OCI-LY1 (cell line): ENCODE results near the gene HNRNPLL.

Experiments used
- CTCF ChIP-seq: fragments of 200-600 bp; sonication (generic), shearing (Covaris generic); IDR thresholded peaks from 2 replicates; pipeline ENCODE4 v1.5.1; 2017; ENCODE audit warnings: mild to moderate bottlenecking, antibody characterized with exemption, low read length, moderate library complexity, mixed read lengths
- EZH2 ChIP-seq: fragments of 200-600 bp; sonication (generic), shearing (Covaris generic); IDR thresholded peaks from 2 replicates; pipeline ENCODE4 v1.8.0; 2017; ENCODE audit warnings: borderline replicate concordance, mixed run types, mild to moderate bottlenecking, antibody characterized with exemption, low read length, moderate library complexity, mixed read lengths

GRCh38 chr2:38561691-38562090, 41.0 kb downstream of the HNRNPLL start:
- TF ChIP-seq CTCF (no peak), EZH2 (no peak)
